ENCODE measurements around the gene GLB1L3.

Gene GLB1L3

DNA sequence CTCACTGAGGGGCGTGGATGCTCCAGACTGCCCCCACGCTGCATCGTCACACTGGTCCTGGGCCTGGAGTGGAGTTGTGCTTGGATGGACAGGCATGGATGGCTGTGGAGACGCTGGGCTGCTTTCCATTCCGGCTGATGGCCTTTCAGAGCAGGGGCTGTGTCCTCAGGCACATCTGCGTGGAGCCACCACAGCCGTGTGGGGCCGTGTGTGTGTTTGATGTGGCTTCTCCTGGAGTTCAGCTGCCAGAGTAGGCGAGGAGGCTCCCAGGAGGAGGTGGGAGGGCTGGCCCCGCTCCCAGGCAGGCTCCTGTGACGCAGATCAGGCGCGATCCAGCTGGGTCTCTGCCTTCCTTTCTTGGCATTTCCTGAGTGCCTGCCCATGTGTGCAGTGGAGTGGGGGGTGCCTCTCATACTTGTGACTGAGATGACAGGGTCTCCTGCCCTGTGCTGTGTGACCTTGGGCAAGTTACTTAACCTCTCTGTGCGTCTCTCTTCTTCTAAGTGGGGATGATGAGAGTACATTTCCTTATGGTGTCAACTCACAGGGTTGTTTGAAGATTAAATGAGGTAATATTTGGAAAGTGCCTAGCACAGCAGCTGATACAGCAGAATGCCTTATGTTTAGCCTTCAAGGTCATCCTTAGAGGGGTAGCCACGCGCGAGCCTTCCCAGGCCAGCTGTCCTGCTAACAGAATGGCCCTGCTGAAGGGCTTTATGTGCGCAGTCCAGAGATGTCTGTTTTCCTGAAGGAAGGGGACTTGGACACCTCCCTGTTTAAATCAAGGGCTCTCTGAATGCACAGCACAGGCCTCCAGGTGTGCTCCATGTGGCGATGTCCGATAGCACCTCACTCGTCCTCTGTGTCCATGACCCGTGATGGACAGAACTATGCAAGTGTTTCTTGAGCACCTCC is 89.1 kb downstream of the GLB1L3 start:
- no peak for DNase-seq

- no peak for DNase-seq
These were observed 90.1 kb downstream of the GLB1L3 start for GRCh38 chr11:134366254-134366653.

- DNase-seq = no peak
These were observed 91.6 kb downstream of the GLB1L3 start for GRCh38 chr11:134367781-134368180.

All from kidney glomerular epithelial cell (primary cell).